ENCODE results near the gene MGMT.

MGMT gene

DNA sequence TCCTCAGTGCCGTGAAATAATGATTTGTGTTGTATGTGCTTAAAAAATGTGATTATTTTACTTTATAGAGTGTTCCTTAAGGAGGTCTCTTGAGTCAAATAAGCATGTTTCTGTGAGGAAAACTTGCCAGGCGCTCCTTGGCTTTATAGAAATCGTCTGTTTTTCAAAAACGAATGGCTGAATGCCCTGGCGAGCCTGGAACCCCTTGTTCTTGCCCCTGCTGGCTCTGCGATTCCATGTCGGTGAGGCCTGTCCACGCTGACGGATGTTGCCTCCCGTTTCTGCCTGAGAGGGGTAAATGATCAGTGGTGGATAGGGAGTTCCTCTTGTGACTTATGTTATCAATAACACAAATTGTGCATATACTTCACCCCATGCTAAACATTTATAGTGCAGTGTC is 75.5 kb downstream of the MGMT start:
- DNase-seq (ENCODE audit: low read depth in 2 of 2), result no peak

- no peak for DNase-seq (ENCODE audit: low read depth in 2 of 2)
Measured at GRCh38 chr10:129544205-129545202, 77.5 kb downstream of the MGMT start.

GRCh38 chr10:129545261-129545660 is 78.2 kb downstream of the MGMT start:
- DNase-seq (ENCODE audit: low read depth in 2 of 2), result no peak

DNA sequence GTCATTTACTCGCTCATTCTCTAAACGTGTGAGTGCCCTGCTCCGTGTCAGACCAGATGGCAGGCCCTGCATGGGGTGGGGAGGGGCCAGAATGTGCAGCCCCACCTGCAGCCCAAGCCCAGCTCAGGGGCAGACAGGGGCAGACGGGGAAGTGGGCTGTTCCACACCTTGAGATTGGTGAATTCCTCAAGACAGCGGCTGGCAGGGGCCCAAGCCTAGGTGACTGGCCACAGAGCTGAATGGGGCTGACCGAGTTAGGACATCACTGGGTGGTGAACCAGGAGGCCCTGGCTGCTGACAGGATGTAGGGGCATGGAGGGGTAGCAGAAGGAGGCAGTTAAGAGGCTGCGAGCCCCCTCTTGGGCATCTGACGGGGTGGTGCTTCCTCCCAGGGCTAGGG is 79.1 kb downstream of the MGMT start:
- no peak for DNase-seq (ENCODE audit: low read depth in 2 of 2)

DNA sequence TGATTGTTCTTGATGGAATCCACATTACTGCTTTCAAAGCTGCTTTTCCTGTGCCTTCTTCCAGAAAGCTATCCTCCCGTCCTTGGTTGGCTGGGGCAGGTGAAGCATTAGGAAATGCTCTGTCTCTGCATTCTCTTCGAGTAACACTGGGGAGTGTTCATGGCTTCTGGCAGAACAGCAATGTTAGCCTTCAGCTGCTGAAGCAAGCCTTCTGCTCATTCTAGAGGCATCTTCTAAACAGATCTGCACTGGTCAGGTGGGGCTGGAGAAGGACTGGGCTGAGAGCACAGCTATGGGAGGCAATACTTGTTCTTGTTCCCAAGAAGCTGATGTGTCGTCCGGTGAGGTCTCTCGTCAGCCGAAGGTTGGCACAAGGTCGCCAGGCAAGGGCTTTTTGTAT is 80.6 kb downstream of the MGMT start:
- DNase-seq (ENCODE audit: low read depth in 2 of 2), result no peak

- DNase-seq (ENCODE audit: low read depth in 2 of 2), result no peak
Measured at GRCh38 chr10:129548600-129548999, 81.6 kb downstream of the MGMT start.

DNA sequence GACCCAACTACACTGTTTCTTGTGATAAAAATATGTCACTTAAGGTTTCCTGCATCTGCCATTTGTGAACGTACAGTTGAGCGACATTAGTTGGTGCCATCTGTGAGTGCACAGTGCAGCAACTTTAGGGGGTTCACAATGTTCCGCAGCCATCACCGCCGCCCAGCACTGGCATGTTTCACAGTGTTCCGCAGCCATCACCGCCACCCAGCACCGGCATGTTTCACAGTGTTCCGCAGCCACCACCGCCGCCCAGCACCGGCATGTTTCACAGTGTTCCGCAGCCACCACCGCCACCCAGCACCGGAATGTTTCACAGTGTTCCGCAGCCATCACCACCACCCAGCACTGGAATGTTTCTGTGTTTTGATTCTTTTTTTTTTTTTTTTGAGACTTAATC is 83.0 kb downstream of the MGMT start:
- no peak for DNase-seq (ENCODE audit: low read depth in 2 of 2)

DNA sequence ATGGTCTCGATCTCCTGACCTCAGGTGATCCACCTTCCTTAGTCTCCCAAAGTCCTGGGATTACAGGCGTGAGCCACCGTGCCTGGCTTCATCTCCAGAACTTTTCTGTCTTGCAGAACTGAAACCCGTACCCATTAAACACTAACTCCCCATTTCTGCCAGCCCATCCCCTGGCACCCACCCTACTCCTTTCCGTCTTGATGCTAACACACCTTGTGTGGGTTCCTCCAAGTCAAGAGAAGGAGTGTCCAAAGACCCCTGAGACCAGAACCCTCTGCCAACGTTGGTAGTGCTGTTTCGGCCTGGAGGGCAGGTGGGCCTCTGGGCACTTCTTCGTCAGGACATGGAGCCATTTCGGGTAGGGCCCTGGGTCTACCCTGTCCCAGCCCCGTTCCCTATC is 83.6 kb downstream of the MGMT start:
- no peak for DNase-seq (ENCODE audit: low read depth in 2 of 2)

GRCh38 chr10:129552119-129552518 is 85.1 kb downstream of the MGMT start:
- no peak for DNase-seq (ENCODE audit: low read depth in 2 of 2)

GRCh38 chr10:129553928-129554327 is 86.9 kb downstream of the MGMT start:
- DNase-seq (ENCODE audit: low read depth in 2 of 2), result no peak

GRCh38 chr10:129556316-129556715 is 89.3 kb downstream of the MGMT start:
- no peak for DNase-seq (ENCODE audit: low read depth in 2 of 2)

DNA sequence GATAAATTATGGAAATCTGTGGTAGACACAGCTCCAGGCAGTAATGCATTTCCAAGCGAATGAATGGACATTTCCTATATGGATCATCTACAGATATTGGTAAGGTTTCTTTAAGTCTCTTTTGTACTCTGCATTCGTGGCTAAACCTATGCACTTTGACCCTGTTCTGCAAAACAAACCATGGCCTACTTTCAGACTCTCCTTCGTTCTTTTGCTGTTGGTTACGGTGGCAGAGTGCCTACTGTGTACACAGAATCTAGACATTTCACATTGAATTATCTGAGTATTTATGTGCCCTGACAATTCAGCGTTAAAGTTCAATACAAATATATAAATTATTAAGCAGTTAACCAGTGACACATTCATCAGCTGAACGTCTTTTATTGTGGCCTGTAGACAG is 93.3 kb downstream of the MGMT start:
- no peak for DNase-seq (ENCODE audit: low read depth in 2 of 2)

DNA sequence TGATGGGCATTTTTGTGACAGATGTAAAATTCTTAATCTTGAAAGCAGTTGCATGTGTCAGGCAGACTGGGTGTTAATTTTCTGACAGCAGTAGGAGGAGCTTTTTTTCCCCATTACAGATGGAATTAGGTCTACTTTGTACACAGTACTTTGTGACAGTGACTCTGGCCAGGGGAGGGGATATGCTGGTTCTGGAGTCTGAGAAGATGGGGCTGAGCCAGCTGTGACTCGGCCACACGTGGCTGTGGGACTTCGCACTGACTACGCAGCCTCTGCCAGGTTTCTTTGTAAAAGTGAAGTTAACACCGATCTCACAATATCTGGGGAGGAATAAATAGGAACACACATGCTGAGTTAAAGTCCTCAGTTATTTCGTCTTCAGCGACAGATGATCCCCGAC is 95.4 kb downstream of the MGMT start:
- no peak for DNase-seq (ENCODE audit: low read depth in 2 of 2)

- no peak for DNase-seq (ENCODE audit: low read depth in 2 of 2)
Measured at GRCh38 chr10:129564923-129565322, 97.9 kb downstream of the MGMT start.

DNA sequence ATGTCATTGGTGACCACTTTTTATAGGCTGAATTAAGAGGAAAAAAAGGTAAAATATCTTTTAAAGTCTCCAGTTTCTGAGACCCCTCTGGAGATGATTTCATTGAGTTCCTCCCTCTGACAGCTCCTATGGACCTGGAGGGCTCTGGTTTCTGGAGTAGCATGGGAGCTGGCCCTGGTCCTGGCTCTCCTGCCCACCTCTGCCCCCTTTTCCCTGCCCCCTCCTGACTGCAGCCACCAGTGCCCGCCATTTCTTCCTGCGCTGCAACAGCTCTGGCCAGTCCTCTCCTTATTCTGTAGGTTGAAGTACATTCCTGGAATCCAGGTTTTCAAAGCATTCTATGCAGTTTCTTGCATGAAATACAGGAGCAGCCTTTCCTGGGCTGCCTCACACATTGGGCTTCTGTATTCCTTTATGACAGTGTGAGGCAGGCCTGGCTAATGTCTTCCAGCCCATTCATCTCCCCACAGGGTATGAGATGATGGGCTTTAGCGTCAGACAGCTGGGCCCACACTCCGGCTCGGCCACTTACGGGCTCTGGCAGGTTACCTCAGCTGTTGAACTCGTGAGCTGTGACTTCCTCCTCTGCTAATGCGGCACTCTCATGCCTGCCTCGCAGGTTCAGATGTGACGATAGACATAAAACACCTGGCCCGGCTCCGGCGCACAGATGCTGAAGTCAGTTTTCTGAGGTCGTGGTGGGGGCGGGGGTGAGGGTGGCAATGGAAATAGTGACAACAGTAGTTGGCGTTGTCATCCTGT is 101.7 kb downstream of the MGMT start:
- no peak for DNase-seq (ENCODE audit: low read depth in 2 of 2)

DNA sequence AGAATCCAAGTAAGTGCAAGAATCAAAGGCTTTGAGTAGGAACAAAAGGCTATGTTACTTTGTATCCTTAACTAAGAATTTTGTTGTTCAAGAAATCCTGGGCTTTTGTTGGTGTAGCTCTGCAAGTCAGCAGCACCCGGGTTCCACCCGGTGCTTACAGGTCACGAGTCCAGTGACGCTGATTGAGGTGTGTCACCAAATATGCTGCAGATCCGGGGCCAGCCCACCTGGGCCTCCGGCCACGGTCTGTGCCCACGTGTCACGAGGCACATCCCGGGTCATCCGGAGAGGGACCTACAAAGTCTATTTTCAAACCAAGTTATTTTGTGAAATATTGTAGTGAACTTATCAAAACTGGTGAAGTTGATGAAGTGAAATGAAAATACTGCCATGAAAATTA is 103.1 kb downstream of the MGMT start:
- DNase-seq (ENCODE audit: low read depth in 2 of 2), result no peak

DNA sequence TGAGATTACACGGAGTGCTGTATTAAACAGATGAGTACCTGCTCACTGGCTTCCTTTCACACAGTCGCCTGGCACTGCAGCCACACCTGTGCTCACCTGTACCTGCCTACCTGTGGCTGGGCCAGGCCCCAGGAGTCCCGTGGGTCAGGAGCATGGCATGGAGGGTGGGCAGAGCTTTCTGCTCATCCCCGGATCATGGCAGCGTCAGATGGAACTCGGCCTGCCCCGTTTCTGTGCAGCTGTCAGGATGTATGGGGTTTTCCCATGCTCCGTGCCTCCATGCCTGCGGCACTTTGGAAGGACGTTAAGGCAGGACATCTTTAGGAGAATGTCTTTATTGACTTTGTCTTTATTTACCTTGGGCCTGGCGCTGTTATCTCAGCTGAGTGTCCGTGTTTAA is 112.2 kb downstream of the MGMT start:
- DNase-seq (ENCODE audit: low read depth in 2 of 2), result no peak

GRCh38 chr10:129580010-129580409 is 113.0 kb downstream of the MGMT start:
- DNase-seq (ENCODE audit: low read depth in 2 of 2), result no peak

- DNase-seq (ENCODE audit: low read depth in 2 of 2), result no peak
Measured at GRCh38 chr10:129580901-129581300, 113.9 kb downstream of the MGMT start.

DNA sequence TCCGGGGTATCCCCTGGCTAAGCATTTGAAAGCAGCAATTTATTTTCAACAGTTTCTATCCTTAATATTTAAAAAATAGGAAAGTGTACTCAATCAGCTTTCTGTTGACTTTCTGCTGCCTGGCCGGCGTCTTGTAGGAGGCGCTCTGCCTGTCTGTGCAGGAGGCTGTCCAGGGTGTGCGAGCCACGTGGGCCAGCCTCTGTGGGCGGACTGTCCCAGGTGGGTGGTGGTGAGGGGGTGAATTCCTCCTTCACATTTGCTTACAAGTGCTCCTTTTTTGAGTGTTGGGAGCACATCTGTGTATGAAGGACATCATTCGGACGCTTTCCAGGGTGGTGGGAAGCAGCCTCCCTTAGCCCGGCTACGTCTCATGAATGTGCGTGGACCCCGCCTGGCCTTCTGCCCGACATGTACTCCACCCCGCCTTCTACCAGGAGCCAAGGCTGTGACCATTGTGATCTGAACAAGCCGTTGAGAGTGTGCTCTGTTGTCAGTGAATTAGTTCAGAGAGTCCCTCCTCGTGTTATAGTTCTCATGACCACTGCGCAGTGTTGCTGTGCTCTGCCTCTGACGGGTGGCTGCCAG is 114.9 kb downstream of the MGMT start:
- DNase-seq (ENCODE audit: low read depth in 2 of 2), result no peak

DNA sequence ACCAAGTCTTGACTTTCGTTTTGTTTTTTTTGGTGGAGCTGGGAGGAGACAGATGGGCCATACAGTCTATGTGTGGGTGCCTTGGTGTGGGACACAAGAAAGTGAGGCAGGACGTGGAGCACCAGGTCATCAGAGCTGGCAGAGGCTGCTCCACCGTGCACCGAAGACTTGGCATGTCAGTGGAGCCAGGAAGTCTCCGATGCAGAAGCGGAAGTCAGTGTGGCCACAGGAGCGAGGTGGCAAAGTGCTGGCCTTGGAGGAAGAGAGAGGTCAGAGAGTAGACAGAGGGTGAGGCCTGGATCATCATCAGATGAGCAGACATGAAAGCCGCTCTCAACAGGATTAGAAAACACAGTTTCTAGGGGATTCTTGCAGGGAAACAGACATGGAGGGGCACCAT is 116.8 kb downstream of the MGMT start:
- no peak for DNase-seq (ENCODE audit: low read depth in 2 of 2)

GRCh38 chr10:129586898-129587443 is 119.9 kb downstream of the MGMT start:
- DNase-seq (ENCODE audit: low read depth in 2 of 2), result no peak
